Ovary (tissue), 3 donors: Measurements from ENCODE around the gene LINS1.

Experiments
- EP300 ChIP-seq: sonication (generic); formaldehyde crosslinking; IDR thresholded peaks from one replicate; pipeline ENCODE4 v1.6.1; 2017; ENCODE audit warnings: antibody characterized with exemption
- POLR2A ChIP-seq: fragments of 450-650 bp; IDR thresholded peaks from one replicate; pipeline ENCODE4 v1.6.1; 2017; ENCODE audit warnings: antibody characterized with exemption, mild to moderate bottlenecking, moderate library complexity
- TF ChIP-seq, protein P1 (sequence below), 3 donors: fragments of 450-650 bp in 2 of 3; fragments of 200-600 bp in 1 of 3; IDR thresholded peaks; one replicate each; pipeline versions ENCODE4 v1.5.1 to v1.8.0; 2016 to 2022; ENCODE audit warnings: antibody characterized with exemption in 3 of 3, mild to moderate bottlenecking in 1 of 3
- donor health status: DM: no; HTN: no; CAD: no.

DNA sequence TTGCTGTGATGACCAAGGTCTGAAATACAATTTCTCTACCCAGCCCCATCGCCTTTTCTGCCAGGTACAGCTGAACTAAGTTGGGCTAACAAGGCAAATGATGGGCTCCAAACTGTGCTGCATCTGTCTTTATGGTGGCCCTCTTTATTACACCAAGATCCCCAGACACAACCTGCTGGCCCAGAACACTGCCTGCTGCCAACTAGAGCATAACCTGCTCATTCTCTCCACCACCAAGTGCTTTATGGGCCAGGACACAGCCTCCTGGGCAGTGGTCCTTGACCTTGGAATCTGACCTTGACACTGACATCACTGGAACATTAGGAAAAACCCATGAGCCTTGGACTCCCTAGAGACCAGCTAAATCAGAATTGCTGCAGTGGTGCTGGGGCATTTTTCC lies 3.3 kb downstream of the LINS1 start:
- TF ChIP-seq, protein P1, sequence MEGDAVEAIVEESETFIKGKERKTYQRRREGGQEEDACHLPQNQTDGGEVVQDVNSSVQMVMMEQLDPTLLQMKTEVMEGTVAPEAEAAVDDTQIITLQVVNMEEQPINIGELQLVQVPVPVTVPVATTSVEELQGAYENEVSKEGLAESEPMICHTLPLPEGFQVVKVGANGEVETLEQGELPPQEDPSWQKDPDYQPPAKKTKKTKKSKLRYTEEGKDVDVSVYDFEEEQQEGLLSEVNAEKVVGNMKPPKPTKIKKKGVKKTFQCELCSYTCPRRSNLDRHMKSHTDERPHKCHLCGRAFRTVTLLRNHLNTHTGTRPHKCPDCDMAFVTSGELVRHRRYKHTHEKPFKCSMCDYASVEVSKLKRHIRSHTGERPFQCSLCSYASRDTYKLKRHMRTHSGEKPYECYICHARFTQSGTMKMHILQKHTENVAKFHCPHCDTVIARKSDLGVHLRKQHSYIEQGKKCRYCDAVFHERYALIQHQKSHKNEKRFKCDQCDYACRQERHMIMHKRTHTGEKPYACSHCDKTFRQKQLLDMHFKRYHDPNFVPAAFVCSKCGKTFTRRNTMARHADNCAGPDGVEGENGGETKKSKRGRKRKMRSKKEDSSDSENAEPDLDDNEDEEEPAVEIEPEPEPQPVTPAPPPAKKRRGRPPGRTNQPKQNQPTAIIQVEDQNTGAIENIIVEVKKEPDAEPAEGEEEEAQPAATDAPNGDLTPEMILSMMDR (IDR thresholded peaks at IDR 0.05) = no peak
- TF ChIP-seq EP300 (no peak), POLR2A (no peak)
